HL-60 (cell line): ENCODE data around the gene ZBTB24.

Experiments used
- DNase-seq, 2 experiments: peaks; one replicate each; pipeline ENCODE4 v3.0.0-alpha.2; 2010 to 2020; ENCODE audit warnings: low read depth in 1 of 2, low spot score in 1 of 2
- H3K27ac ChIP-seq: fragments of 250-450 bp; sonication (Bioruptor Pico); replicated peaks from 2 replicates; pipeline ENCODE4 v1.5.1; 2020; ENCODE audit warnings: mild to moderate bottlenecking, moderate library complexity
- H3K27me3 ChIP-seq: fragments of 250-450 bp; sonication (Bioruptor Pico); 2 replicates; pipeline ENCODE4 v1.5.1; 2021; ENCODE audit warnings: mild to moderate bottlenecking, moderate library complexity; ENCODE audit not compliant: insufficient read depth, poor library complexity, severe bottlenecking
- H3K4me3 ChIP-seq: replicated peaks from 2 replicates; pipeline ENCODE4 v1.5.1; 2011; ENCODE audit warnings: mild to moderate bottlenecking, control low read depth, low read length; ENCODE audit not compliant: insufficient read depth
- GABPA ChIP-seq: IDR thresholded peaks from 2 replicates; pipeline ENCODE4 v1.6.1; 2012; ENCODE audit warnings: low read depth
- POLR2AphosphoS5 ChIP-seq: IDR thresholded peaks from 2 replicates; pipeline ENCODE4 v1.6.1; 2012; ENCODE audit warnings: low read depth
- SPI1 ChIP-seq: IDR thresholded peaks from 2 replicates; pipeline ENCODE4 v1.6.1; 2012; ENCODE audit warnings: low read depth, mild to moderate bottlenecking, borderline replicate concordance
- TF ChIP-seq, protein P1 (sequence below): IDR thresholded peaks from 2 replicates; pipeline ENCODE4 v1.6.1; 2012; ENCODE audit warnings: low read depth; ENCODE audit not compliant: insufficient replicate concordance
- TF ChIP-seq, protein P2 (sequence below): IDR thresholded peaks from one replicate; pipeline ENCODE4 v1.5.1; 2011; ENCODE audit warnings: low read length, control low read depth, inconsistent platforms; ENCODE audit not compliant: insufficient read depth

ZBTB24 gene

DNA sequence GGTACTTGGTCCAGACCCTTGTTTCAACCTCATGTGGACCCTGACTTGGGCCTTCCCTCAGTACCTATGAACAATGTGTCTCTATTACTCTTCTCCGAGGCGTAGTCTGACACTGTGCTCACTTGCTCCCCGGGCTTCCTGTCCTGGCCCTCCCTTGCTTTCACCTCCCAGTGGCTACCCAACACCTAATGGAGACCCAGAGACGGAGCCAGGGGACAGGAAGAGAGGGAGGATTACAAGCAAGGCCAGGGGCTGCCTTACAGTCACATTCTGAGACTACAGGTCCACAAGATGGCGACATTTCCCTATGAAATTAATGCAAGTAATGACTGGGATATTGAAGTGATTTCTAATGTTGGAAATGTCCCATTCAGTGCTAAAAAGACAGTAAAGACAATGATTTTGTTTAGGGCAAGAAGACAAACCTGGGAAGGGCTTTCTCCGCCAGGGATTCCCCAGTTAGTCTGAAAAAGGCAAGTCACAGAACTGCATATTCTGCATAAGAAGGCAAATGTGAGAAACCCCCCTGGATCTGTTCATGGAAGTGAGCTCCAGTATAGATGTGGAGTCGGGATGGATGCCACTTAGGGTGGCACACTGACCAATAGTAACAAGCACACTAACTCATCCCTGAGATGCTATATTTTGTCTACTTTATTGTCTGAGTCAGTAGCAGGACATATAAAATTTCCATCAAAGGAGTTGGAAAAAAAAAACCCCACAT lies 44.0 kb upstream of the ZBTB24 start:
- Histone ChIP-seq H3K27me3 (no peaks in the 10 kb centered on the region), H3K4me3 (no peak overlapping the region), H3K27ac (no peak overlapping the region)
- TF ChIP-seq, protein P1, sequence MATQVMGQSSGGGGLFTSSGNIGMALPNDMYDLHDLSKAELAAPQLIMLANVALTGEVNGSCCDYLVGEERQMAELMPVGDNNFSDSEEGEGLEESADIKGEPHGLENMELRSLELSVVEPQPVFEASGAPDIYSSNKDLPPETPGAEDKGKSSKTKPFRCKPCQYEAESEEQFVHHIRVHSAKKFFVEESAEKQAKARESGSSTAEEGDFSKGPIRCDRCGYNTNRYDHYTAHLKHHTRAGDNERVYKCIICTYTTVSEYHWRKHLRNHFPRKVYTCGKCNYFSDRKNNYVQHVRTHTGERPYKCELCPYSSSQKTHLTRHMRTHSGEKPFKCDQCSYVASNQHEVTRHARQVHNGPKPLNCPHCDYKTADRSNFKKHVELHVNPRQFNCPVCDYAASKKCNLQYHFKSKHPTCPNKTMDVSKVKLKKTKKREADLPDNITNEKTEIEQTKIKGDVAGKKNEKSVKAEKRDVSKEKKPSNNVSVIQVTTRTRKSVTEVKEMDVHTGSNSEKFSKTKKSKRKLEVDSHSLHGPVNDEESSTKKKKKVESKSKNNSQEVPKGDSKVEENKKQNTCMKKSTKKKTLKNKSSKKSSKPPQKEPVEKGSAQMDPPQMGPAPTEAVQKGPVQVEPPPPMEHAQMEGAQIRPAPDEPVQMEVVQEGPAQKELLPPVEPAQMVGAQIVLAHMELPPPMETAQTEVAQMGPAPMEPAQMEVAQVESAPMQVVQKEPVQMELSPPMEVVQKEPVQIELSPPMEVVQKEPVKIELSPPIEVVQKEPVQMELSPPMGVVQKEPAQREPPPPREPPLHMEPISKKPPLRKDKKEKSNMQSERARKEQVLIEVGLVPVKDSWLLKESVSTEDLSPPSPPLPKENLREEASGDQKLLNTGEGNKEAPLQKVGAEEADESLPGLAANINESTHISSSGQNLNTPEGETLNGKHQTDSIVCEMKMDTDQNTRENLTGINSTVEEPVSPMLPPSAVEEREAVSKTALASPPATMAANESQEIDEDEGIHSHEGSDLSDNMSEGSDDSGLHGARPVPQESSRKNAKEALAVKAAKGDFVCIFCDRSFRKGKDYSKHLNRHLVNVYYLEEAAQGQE, result no peak
- TF ChIP-seq, protein P2, sequence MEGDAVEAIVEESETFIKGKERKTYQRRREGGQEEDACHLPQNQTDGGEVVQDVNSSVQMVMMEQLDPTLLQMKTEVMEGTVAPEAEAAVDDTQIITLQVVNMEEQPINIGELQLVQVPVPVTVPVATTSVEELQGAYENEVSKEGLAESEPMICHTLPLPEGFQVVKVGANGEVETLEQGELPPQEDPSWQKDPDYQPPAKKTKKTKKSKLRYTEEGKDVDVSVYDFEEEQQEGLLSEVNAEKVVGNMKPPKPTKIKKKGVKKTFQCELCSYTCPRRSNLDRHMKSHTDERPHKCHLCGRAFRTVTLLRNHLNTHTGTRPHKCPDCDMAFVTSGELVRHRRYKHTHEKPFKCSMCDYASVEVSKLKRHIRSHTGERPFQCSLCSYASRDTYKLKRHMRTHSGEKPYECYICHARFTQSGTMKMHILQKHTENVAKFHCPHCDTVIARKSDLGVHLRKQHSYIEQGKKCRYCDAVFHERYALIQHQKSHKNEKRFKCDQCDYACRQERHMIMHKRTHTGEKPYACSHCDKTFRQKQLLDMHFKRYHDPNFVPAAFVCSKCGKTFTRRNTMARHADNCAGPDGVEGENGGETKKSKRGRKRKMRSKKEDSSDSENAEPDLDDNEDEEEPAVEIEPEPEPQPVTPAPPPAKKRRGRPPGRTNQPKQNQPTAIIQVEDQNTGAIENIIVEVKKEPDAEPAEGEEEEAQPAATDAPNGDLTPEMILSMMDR, result peak; percentile 16
- DNase-seq, result peak in 1 of 2 experiments; percentile 68

DNA sequence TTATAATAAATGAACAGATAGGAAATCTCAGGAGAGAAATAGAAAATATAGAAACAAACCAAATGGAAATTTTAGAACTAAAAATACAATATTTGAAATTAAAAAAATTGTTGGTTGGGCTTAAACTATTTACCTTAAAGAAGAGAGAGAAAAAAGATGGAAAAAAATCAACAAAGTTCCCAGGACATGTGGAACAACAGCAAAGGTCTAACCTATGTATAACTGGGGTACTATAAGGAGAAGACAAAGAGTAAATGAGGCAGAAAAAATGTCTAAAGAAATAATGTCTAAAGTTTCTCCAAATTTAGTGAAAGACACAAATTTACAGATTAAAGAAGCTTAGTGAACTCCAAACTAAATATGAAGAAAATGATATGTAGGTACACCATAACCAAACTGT lies 41.1 kb upstream of the ZBTB24 start:
- H3K27ac ChIP-seq, result no peak overlapping the region
- H3K4me3 ChIP-seq, result no peak overlapping the region
- H3K27me3 ChIP-seq, result no peaks in the 10 kb centered on the region
- no peak for TF ChIP-seq SPI1
- TF ChIP-seq, protein P1, result no peak
- TF ChIP-seq POLR2AphosphoS5, result no peak
- no peak for TF ChIP-seq GABPA
- TF ChIP-seq, protein P2, result no peak
- DNase-seq, result no peak

DNA sequence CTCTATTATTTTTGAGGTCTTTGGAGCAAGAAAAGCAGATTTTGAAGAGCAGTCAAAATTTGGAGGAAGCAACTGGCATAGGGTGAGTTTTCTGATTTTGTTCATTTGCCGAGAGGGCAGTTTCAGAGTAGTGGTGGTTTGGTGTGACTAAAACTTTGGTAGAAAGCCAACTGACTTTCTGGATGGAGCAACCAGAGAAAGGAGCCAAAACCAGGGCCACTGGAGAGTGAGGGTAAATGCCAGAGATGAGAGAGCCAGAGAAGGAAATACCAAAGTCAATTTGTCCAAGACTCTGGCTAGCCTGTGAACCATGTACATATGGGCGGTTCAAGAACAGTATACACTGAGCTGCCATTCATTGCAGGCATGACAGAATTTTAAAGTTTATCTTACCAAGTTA lies 40.5 kb upstream of the ZBTB24 start:
- no peak for DNase-seq
- Histone ChIP-seq H3K27ac (no peak overlapping the region), H3K4me3 (no peak overlapping the region), H3K27me3 (no peaks in the 10 kb centered on the region)
- TF ChIP-seq POLR2AphosphoS5, result no peak
- TF ChIP-seq, protein P1, result no peak
- no peak for TF ChIP-seq SPI1
- no peak for TF ChIP-seq GABPA
- TF ChIP-seq, protein P2, result no peak
